COR-L47 (cell line): Measurements from ENCODE around the gene ACOD1.
A peak's percentile ranks its signal among the peaks of the same experiment; 100 is the strongest.
"Not testable (repeated sequence)": the region's sequence is repeated elsewhere in the genome, so short reads cannot be mapped to it uniquely, and the experiment has no call there.

ENCODE experiments used
- DNase-seq: peaks from one replicate; lab custom pipeline; 2025; lab: John Stamatoyannopoulos, UW

The ACOD1 gene

GRCh38 chr13:76953968-76954367 lies 5.7 kb downstream of the ACOD1 start:
- DNase-seq: no peak

DNA sequence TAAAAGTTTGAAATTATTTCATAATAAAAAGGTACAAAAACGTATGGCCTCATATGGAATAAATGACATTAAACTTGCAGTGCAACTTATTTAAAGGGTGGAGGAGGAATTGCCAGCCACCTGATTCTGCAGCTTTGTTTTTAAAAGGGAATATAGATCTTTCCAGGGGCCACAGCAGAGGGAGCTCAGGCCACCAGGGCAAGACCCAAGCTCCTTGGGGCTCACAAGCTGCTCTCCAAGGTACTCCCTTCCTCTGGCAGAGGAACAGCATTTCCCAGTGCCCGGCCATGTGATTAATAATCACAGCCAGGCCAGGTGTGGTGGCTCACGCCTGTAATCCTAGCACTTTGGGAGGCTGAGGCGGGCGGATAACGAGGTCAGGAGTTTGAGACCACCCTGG lies 6.2 kb downstream of the ACOD1 start:
- no peak for DNase-seq

- DNase-seq: no peak
Measured at GRCh38 chr13:76955193-76955592, 6.9 kb downstream of the ACOD1 start.

GRCh38 chr13:76955661-76956060 lies 7.3 kb downstream of the ACOD1 start:
- DNase-seq: no peak

DNA sequence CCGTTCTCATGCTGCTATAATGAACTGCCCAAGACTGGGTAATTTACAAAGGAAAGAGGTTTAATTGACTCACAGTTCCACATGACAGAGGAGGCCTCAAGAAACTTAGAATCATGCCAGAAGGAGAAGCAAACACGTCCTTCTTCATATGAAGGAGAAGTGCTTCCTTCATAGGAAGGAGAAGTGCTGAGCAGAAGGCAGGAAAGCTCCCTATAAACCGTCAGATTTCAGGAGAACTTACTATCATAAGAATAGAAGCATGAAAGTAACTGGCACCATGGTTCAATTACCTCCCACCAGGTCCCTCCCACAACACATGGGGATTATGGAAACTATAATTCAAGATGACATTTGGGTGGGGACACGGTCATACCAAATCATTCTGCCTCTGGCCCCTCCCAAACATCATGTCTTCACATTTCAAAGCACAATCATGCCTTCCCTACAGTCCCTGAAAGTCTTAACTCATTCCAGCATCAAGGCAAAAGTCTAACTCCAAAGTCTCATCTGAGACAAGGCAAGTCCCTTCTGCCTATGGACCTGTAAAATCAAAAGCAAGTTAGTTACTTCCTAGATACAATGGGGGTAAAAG lies 10.6 kb downstream of the ACOD1 start:
- DNase-seq: no peak

DNA sequence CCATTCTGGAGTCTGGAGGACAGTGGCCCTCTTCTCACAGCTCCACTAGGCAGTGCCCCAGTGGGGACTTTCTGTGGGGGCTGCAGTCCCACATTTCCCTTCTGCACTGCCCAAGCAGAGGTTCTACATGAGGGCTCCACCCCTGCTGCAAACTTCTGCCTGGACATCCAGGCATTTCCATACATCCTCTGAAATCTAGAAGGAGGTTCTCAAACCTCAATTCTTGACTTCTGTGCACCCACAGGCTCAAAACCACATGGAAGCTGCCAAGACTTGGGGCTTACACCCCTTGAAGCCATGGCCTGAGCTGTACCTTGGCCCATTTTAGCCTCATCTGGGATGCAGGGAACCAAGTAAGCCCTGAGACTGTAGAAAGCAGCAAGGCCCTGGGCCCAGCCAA lies 11.4 kb downstream of the ACOD1 start:
- not testable (repeated sequence) for DNase-seq

DNA sequence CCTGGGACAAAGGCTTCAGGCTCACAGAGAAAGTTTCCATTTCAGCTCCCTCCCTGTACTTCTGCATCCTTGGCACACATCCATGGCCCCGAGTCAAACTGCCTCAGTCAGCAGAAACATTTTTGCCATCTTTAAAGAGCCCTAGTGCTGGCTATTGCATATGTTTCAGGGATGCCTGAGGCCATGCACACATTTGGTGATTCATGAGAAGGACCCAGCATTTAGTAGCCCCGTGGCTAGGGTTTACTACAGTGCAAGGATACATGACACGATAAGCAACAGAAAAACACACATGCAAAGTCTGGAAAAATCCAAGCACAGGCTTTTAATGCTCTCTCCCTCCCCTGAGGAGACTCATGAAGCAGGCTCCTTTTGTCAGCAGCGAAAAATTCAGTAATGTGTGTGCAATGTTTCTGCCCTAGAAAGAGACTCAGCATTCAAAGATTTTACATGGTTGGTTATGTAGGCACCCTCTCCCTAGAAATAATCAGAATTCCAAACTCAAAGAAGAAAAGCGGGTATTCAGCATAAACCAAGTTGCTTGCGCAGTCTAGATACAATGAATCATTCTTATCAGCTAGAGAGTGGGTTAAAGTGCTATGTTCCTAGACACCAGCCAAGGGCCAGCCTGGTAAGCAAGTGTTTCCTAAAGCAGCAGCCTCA lies 17.6 kb downstream of the ACOD1 start:
- DNase-seq: no peak

DNA sequence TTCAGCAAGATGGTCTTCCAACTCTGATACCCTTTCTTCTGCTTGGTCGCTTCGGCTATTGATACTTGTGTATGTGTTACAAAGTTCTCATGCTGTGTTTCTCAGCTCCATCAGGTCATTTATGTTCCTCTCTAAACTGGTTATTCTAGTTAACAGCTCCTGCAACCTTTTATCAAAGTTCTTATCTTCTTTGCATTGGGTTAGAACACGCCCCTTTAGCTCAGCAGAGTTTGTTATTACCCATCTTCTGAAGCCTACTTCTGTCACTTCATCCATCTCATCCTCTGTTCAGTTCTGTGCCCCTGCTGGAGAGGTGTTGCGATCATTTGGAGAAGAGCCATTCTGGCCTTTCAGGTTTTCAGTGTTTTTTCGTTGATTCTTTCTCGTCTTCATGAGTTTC lies 18.7 kb downstream of the ACOD1 start:
- DNase-seq: no peak

DNA sequence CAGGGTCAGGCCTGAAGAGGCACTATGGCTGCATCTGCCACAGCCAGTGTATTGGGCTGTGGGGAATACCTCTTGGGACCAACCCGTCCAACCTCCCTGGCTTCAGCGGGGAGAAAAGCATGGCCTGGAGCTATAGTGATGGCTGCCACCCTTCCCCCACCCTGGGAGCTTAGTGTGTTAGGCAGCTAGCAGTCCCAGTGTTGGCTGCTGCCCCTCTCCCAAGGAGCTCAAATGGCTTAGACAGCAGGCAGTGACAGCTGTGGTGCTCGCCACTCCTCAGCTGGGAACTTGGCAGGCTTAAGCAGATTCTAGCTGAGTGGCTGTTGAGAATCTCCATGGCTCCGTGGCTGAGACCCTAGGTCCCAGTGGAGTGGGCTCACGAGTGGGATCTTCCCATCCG lies 19.7 kb downstream of the ACOD1 start:
- no peak for DNase-seq

- DNase-seq: no peak
Measured at GRCh38 chr13:76969488-76970365, 21.4 kb downstream of the ACOD1 start.

- no peak for DNase-seq
Measured at GRCh38 chr13:76971215-76971614, 22.9 kb downstream of the ACOD1 start.

- no peak for DNase-seq
Measured at GRCh38 chr13:76971851-76972829, 23.8 kb downstream of the ACOD1 start.

- DNase-seq: no peak
Measured at GRCh38 chr13:76973920-76974617, 25.8 kb downstream of the ACOD1 start.

- no peak for DNase-seq
Measured at GRCh38 chr13:76974618-76974975, 26.3 kb downstream of the ACOD1 start.

- DNase-seq: no peak
Measured at GRCh38 chr13:76975863-76976262, 27.6 kb downstream of the ACOD1 start.

GRCh38 chr13:76976490-76976889 lies 28.2 kb downstream of the ACOD1 start:
- no peak for DNase-seq

- no peak for DNase-seq
Measured at GRCh38 chr13:76976929-76977328, 28.6 kb downstream of the ACOD1 start.

DNA sequence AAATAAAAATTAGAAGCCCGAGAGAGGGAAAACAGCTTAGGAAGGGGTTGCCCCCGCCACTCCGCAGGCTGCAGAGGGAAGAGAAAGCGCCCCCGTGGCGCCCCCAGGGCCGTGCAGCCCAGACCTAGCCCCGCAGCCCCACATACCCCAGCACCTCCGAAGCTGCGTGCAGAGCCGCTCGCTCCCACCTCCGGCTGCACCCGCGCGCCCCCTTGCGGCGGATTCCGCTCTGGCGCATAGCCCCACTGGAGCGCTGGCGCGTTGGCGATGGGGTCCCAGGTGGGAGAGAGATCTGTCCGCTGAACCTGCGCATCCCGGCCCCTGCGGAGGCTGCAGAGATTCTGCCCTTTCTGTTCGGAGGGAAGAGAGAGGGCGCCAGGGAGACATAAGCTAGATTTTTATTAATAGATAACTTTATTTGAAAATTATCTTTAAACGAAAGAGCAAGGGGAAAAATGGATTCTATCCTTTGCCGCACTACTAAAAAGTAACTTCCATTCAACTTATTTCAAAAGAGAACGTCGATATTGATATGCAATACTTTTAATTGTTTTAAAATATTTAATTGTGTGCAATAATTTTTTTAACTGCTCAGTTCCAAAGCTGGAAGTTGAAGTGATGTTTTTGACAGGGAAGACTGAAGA lies 31.9 kb downstream of the ACOD1 start:
- peak; percentile 31 for DNase-seq

GRCh38 chr13:76982061-76982460 lies 33.8 kb downstream of the ACOD1 start:
- DNase-seq: no peak

- DNase-seq: no peak
Measured at GRCh38 chr13:76983676-76984075, 35.4 kb downstream of the ACOD1 start.

- DNase-seq: no peak
Measured at GRCh38 chr13:76991432-76991795, 43.1 kb downstream of the ACOD1 start.
